Right lobe of liver (tissue), 6 donors: Measurements from ENCODE around the gene NUCKS1. TPM values are rescaled to one million over a fixed set of nuclear protein-coding genes. Genes with fewer than 3 reads are reported as not detected.
A peak's percentile ranks its signal among the peaks of the same experiment; 100 is the strongest.

Source experiments
- ATAC-seq, 4 donors: fragments of 200-7000 bp; cut with Tn5 transposase; one replicate each; pipeline ENCODE4 v1.9.1; 2020; ENCODE audit warnings: mild to moderate bottlenecking in 4 of 4, moderate library complexity in 4 of 4
- DNase-seq, 3 donors: peaks; one replicate each; pipeline ENCODE4 v3.0.0-alpha.2; 2020
- H3K27ac ChIP-seq, 3 donors: fragments of 200-600 bp; one replicate each; pipeline ENCODE4 v1.8.0; 2022
- H3K27me3 ChIP-seq, 2 donors: fragments of 200-600 bp; one replicate each; pipeline ENCODE4 v1.8.0; 2022
- H3K36me3 ChIP-seq, 4 donors: fragments of 200-600 bp; sonication (generic) in 1 of 4; one replicate each; pipeline versions ENCODE4 v1.5.1 to v1.8.0; 2017 to 2022; ENCODE audit warnings: control low read depth in 1 of 4
- H3K4me1 ChIP-seq, 4 donors: fragments of 200-600 bp; sonication (generic) in 1 of 4; one replicate each; pipeline versions ENCODE4 v1.5.1 to v1.8.0; 2017 to 2022; ENCODE audit warnings: control low read depth in 1 of 4
- H3K4me3 ChIP-seq, 3 donors: fragments of 200-600 bp; one replicate each; pipeline ENCODE4 v1.8.0; 2022
- H3K9me3 ChIP-seq, 4 donors: fragments of 200-600 bp; sonication (generic) in 1 of 4; one replicate each; pipeline versions ENCODE4 v1.5.1 to v1.8.0; 2017 to 2022; ENCODE audit warnings: control low read depth in 1 of 4
- POLR2A ChIP-seq: fragments of 450-650 bp; IDR thresholded peaks from one replicate; pipeline ENCODE4 v1.6.1; 2017; ENCODE audit warnings: antibody characterized with exemption, mild to moderate bottlenecking
- WGBS: methylation state at CpG from one replicate; pipeline ENCODE4 v1.1.6; 2018; ENCODE audit warnings: low coverage, low lambda C conversion rate; ENCODE audit not compliant: insufficient coverage; ENCODE audit errors: missing lambda C conversion rate; 5-methylcytosine and 5-hydroxymethylcytosine counted together
- intact Hi-C, 2 donors: fragments of 100-400 bp; cut with DNase I; formaldehyde crosslinking; loops; one replicate each; pipeline versions ENCODE4 v1.11.2 to v1.14.1; 2022
- total RNA-seq, 6 experiments: library from RNA; depleted of rRNA in 2 of 6; stranded (reverse); fragments of >200 nt in 2 of 6; fragmentation: NEBNext Ultra II Directional in 3 of 6; extraction: Animal tissue kit (Norgen Biotek cat#: 25700) in 3 of 6; gene quantifications; one replicate each; pipeline versions ENCODE4 v1.1.0 to v1.2.4, GENCODE V29; 2016 to 2023
- TF ChIP-seq, protein P1 (sequence below), 4 donors: fragments of 200-600 bp in 3 of 4; fragments of 450-650 bp in 1 of 4; IDR thresholded peaks; one replicate each; pipeline versions ENCODE4 v1.5.1 to v1.8.0; 2016 to 2022; ENCODE audit warnings: antibody characterized with exemption in 4 of 4, mild to moderate bottlenecking in 2 of 4
- donor health status: DM: no; HTN: yes; CAD: no.
- donor health status: DM: no; HTN: no; CAD: no.
- donor health status: DM: no; HTN: no; CAD: no.
- donor health status: DM: no; HTN: yes; CAD: no.
- donor health status: DM: no; HTN: yes; CAD: no.

NUCKS1 gene
- total RNA-seq, 6 experiments from 2014 or later, result 32.8 to 91.1 (median 68.6) TPM

- Histone ChIP-seq H3K4me3 (no peak overlapping the region), H3K27ac (no peak overlapping the region), H3K4me1 (peaks cover 0 to 7% (median 0%) of the 10 kb centered on the region in 4 donors), H3K27me3 (no peaks in the 10 kb centered on the region), H3K9me3 (no peaks in the 10 kb centered on the region), H3K36me3 (no peaks in the 10 kb centered on the region)
- no peak for ATAC-seq
- intact Hi-C loops, result no loop called here
- 71% methylated on average over 4 of the region's 4 CpGs for WGBS
- no peak for DNase-seq
- no peak for TF ChIP-seq POLR2A
- TF ChIP-seq, protein P1, sequence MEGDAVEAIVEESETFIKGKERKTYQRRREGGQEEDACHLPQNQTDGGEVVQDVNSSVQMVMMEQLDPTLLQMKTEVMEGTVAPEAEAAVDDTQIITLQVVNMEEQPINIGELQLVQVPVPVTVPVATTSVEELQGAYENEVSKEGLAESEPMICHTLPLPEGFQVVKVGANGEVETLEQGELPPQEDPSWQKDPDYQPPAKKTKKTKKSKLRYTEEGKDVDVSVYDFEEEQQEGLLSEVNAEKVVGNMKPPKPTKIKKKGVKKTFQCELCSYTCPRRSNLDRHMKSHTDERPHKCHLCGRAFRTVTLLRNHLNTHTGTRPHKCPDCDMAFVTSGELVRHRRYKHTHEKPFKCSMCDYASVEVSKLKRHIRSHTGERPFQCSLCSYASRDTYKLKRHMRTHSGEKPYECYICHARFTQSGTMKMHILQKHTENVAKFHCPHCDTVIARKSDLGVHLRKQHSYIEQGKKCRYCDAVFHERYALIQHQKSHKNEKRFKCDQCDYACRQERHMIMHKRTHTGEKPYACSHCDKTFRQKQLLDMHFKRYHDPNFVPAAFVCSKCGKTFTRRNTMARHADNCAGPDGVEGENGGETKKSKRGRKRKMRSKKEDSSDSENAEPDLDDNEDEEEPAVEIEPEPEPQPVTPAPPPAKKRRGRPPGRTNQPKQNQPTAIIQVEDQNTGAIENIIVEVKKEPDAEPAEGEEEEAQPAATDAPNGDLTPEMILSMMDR (IDR thresholded peaks at IDR 0.05), result no peak
Observed at GRCh38 chr1:205786601-205787000, 36.6 kb upstream of the NUCKS1 start.

DNA sequence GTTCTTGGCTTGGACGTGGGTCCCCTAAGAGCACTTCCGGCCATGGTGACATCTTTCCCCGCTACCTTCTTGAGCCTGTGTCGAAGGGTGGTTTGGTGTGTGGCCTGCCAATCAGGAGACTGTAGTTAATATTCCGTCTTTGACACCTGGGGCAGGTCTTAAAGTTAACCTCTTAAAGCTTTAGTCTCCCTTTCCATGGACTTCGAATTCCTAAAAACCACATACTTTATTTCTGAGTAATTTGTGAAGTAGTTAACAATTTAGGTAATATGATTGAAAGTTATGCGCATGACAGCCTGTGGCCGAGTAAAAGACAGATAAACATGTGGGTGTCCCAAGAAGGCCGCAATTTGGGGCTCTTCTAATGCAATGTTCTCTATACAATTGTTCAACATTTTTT lies 35.5 kb upstream of the NUCKS1 start:
- no peaks in the 10 kb centered on the region for H3K36me3 ChIP-seq
- intact Hi-C loops, result no loop called here
- DNase-seq, result no peak
- H3K27me3 ChIP-seq, result no peaks in the 10 kb centered on the region
- no peak for ATAC-seq
- H3K9me3 ChIP-seq, result no peaks in the 10 kb centered on the region
- no peak overlapping the region for H3K4me3 ChIP-seq
- no peak overlapping the region for H3K27ac ChIP-seq
- TF ChIP-seq, protein P1 (IDR thresholded peaks at IDR 0.05), result no peak
- TF ChIP-seq POLR2A, result no peak
- 90% methylated on average over 5 of the region's 9 CpGs for WGBS
- H3K4me1 ChIP-seq, result peaks cover 0 to 7% (median 0%) of the 10 kb centered on the region in 4 donors

- TF ChIP-seq, protein P1 (IDR thresholded peaks at IDR 0.05), result no peak
- TF ChIP-seq POLR2A, result no peak
- H3K27ac ChIP-seq, result peak overlapping the region in 2 of 3 donors; percentile 27 to 48
- no peaks in the 10 kb centered on the region for H3K36me3 ChIP-seq
- ATAC-seq (peak; percentile 83 to 90 (median 87)), DNase-seq (peak; percentile 50 to 79 (median 60))
- H3K4me3 ChIP-seq, result no peak overlapping the region
- no peaks in the 10 kb centered on the region for H3K9me3 ChIP-seq
- H3K4me1 ChIP-seq, result peaks cover 0 to 7% (median 0%) of the 10 kb centered on the region in 4 donors
- intact Hi-C loops, result no loop called here
- WGBS, result 36% methylated on average over 4 of the region's 4 CpGs
- no peaks in the 10 kb centered on the region for H3K27me3 ChIP-seq
Observed at GRCh38 chr1:205783904-205784303, 33.9 kb upstream of the NUCKS1 start.

GRCh38 chr1:205783433-205783795 lies 33.4 kb upstream of the NUCKS1 start:
- Histone ChIP-seq H3K36me3 (no peaks in the 10 kb centered on the region), H3K4me3 (no peak overlapping the region), H3K27ac (peak overlapping the region in 2 of 3 donors; percentile 27 to 48), H3K4me1 (peaks cover 0 to 7% (median 0%) of the 10 kb centered on the region in 4 donors), H3K27me3 (no peaks in the 10 kb centered on the region), H3K9me3 (no peaks in the 10 kb centered on the region)
- DNase-seq, result no peak
- TF ChIP-seq POLR2A, result no peak
- TF ChIP-seq, protein P1 (IDR thresholded peaks at IDR 0.05), result no peak
- peak in 1 of 4 donors; percentile 27 for ATAC-seq
- intact Hi-C loops, result no loop called here
